Uterus (tissue), 4 donors: Measurements from ENCODE around the gene CIAO3. TPM values are rescaled to one million over a fixed set of nuclear protein-coding genes. Genes with fewer than 3 reads are reported as not detected.

ENCODE experiments used
- DNase-seq, 2 donors: peaks; one replicate each; pipeline ENCODE4 v3.0.0-alpha.2; 2019 to 2020
- H3K27ac ChIP-seq, 2 donors: fragments of 200-600 bp; sonication (generic); 1 replicate in 1 of 2; 2 replicates in 1 of 2; pipeline ENCODE4 v1.5.1; 2016 to 2018
- H3K27me3 ChIP-seq, 2 donors: fragments of 200-600 bp; sonication (generic); one replicate each; pipeline ENCODE4 v1.5.1; 2018 to 2019; ENCODE audit warnings: control low read depth in 1 of 2
- H3K36me3 ChIP-seq, 2 donors: fragments of 200-600 bp; sonication (generic); one replicate each; pipeline ENCODE4 v1.5.1; 2019; ENCODE audit warnings: control low read depth in 1 of 2
- H3K4me1 ChIP-seq, 2 donors: fragments of 200-600 bp; sonication (generic); one replicate each; pipeline ENCODE4 v1.5.1; 2018 to 2019; ENCODE audit warnings: control low read depth in 1 of 2
- H3K4me3 ChIP-seq, 2 donors: fragments of 200-600 bp; sonication (generic); 1 replicate in 1 of 2; 2 replicates in 1 of 2; pipeline ENCODE4 v1.5.1; 2018 to 2019; ENCODE audit warnings: mild to moderate bottlenecking in 1 of 2
- H3K9me3 ChIP-seq, 2 donors: fragments of 200-600 bp; sonication (generic); one replicate each; pipeline ENCODE4 v1.5.1; 2019; ENCODE audit warnings: control low read depth in 1 of 2
- POLR2A ChIP-seq, 2 donors: fragments of 450-650 bp; IDR thresholded peaks; one replicate each; pipeline ENCODE4 v1.6.1; 2016; ENCODE audit warnings: antibody characterized with exemption in 2 of 2, mild to moderate bottlenecking in 1 of 2, moderate library complexity in 1 of 2
- intact Hi-C: fragments of 100-400 bp; cut with DNase I; formaldehyde crosslinking; loops from one replicate; pipeline ENCODE4 v1.15.1; 2023; ENCODE audit warnings: low total_unique reads
- total RNA-seq, 4 donors: library from RNA; depleted of rRNA in 3 of 4; stranded (reverse); fragments of >200 nt in 3 of 4; gene quantifications; one replicate each; pipeline versions ENCODE4 v1.1.0 to v1.2.4, GENCODE V29; 2014 to 2023
- TF ChIP-seq, protein P1 (sequence below), 4 experiments: fragments of 200-600 bp in 2 of 4; fragments of 450-650 bp in 2 of 4; sonication (generic) in 2 of 4; IDR thresholded peaks; one replicate each; pipeline ENCODE4 v1.5.1; 2016 to 2019; ENCODE audit warnings: antibody characterized with exemption in 4 of 4, mild to moderate bottlenecking in 2 of 4, moderate library complexity in 1 of 4
- donor health status: DM: yes; HTN: yes; CAD: no.

The CIAO3 gene
- total RNA-seq, 4 donors from 2014 or later, result 14.1 to 43.3 (median 25.0) TPM

DNA sequence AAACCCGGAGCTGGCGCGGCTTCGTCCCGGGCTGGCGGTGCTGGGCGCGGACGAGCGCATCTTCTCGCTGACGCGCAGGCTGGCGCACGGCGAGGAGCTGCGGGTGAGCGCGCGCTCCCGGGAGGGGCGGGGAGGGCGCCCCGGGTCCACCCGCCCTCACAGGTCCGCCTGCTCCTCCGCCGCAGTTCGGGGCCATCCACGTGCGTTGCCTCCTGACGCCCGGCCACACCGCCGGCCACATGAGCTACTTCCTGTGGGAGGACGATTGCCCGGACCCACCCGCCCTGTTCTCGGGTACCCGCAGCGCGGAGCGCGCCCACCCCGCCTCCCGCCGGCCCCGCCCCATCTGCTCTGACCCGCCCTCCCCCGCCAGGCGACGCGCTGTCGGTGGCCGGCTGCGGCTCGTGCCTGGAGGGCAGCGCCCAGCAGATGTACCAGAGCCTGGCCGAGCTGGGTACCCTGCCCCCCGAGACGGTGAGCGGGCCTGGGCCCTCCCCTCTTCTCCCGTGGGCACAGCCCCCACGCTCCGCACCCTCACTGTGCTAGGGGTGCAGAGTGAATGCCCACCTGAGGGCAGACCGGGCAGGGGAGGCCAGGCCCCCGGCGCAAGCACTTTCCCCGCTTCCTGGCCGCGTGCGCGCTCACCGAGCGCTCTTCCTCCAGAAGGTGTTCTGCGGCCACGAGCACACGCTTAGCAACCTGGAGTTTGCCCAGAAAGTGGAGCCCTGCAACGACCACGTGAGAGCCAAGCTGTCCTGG lies 12.5 kb downstream of the CIAO3 start:
- intact Hi-C loops, result no loop called here
- Histone ChIP-seq H3K27me3 (peaks cover 0 to 28% of the 10 kb centered on the region in 2 donors), H3K4me1 (peaks cover 0 to 18% of the 10 kb centered on the region in 2 donors), H3K27ac (no peak overlapping the region), H3K9me3 (no peaks in the 10 kb centered on the region), H3K36me3 (no peaks in the 10 kb centered on the region), H3K4me3 (peak overlapping the region in 1 of 2 donors; percentile 11)
- no peak for TF ChIP-seq POLR2A (IDR thresholded peaks at IDR 0.05)
- DNase-seq, result no peak

DNA sequence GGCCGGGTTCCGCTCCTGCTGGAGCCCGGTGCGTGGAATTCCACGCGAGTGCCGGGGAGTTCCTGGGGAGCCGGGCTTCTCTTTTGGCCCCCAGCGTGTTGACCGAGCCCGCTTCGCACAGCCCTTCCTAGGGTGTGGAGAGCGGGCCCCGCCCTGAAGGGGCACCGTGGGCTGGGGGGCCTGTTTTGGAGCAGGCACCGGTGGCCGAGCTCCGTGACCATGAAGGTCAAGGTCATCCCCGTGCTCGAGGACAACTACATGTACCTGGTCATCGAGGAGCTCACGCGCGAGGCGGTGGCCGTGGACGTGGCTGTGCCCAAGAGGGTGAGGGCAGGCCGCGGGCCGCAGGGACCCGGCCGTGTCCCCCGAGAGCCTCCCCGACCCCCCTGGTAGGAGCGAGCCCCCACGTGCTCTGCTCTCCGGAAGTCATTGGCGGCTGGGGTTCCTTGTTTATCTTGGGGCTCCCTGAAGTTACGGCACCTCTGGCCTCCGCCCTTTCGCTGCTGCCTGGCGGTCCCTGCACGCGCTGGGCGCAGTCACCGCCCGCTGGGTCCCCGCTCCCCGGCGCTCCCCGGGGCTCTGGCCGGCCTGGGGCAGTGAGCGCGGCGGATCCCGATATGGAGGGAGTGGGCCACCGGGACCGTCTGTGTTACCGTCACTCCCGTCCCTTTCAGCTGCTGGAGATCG lies 13.4 kb downstream of the CIAO3 start:
- intact Hi-C loops, result no loop called here
- Histone ChIP-seq H3K27ac (no peak overlapping the region), H3K4me3 (peak overlapping the region; percentile 16 to 22), H3K27me3 (peaks cover 0 to 28% of the 10 kb centered on the region in 2 donors), H3K9me3 (no peaks in the 10 kb centered on the region), H3K4me1 (peaks cover 0 to 18% of the 10 kb centered on the region in 2 donors), H3K36me3 (no peaks in the 10 kb centered on the region)
- TF ChIP-seq, protein P1, sequence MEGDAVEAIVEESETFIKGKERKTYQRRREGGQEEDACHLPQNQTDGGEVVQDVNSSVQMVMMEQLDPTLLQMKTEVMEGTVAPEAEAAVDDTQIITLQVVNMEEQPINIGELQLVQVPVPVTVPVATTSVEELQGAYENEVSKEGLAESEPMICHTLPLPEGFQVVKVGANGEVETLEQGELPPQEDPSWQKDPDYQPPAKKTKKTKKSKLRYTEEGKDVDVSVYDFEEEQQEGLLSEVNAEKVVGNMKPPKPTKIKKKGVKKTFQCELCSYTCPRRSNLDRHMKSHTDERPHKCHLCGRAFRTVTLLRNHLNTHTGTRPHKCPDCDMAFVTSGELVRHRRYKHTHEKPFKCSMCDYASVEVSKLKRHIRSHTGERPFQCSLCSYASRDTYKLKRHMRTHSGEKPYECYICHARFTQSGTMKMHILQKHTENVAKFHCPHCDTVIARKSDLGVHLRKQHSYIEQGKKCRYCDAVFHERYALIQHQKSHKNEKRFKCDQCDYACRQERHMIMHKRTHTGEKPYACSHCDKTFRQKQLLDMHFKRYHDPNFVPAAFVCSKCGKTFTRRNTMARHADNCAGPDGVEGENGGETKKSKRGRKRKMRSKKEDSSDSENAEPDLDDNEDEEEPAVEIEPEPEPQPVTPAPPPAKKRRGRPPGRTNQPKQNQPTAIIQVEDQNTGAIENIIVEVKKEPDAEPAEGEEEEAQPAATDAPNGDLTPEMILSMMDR (IDR thresholded peaks at IDR 0.05), result no peak
- TF ChIP-seq POLR2A (IDR thresholded peaks at IDR 0.05), result no peak
- DNase-seq, result no peak

DNA sequence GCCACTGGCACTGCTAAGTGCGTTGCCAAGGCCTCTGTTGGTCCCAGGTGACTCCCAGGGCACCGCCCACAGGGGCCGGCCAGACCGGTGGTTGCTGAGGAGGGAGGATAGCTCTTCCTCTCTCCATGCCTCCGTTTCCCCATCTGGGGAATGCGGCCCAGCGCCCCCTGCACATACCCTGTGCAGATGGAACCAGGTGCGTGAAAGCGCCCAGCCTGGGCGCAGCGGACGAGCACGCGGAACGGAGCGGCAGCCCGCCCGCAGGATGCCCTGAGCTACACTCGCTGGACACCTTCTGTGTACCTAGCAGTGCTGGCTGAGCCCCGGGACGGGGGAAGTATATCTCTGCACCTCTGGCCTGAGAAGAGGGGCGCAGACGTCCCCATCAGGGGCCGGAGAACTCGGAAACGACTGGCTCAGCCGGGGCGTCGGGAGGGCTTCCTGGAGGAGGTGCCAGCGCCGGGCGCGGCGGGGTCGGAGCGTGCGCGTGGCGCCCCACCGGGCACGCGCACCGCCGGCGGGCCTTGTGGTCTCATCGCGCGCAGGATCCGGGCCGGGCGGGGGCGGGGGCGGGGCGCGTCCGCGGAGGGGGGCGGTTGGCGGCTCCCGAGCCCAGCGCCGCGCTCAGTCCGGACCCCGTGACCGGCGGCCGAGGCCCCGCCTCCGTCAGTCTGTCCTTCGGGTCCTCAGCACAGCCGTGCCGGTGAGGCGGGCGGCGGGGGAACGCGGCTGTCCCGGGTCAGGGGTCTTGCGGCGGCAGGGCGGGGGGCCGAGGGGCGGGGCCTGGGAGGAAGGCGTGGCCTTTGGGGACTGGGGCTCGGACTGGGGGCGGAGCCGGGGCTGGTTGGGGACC lies 14.1 kb downstream of the CIAO3 start, which contains the start of the genes CCDC78 and HAGHL:
Gene CCDC78, minus strand, starts transcription at position 6 of the 853 bp plus-strand sequence. CDS start 76 bp downstream, outside the sequence.
Gene HAGHL, plus strand, starts transcription at position 669 of the 853 bp plus-strand sequence. CDS start 404 bp downstream, outside the sequence.
- H3K4me3 ChIP-seq, result peak within 1 kb of the TSS; percentile 16 to 22
- DNase-seq, result no peak

DNA sequence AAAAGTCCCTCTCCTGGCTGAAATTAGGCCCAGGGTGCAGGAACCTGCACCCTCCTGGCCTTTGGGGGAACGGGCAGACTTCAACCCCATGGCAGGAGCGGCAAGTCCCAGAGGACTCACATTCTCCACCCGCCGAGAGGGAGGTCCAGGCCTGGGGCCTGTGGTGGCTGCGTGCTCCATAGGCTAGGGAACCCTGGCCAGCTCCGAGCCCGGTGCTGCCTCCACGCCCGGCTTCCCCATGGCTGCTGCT lies 14.7 kb downstream of the CIAO3 start:
- H3K27ac ChIP-seq, result no peak overlapping the region
- TF ChIP-seq POLR2A (IDR thresholded peaks at IDR 0.05), result no peak
- TF ChIP-seq, protein P1 (IDR thresholded peaks at IDR 0.05), result no peak
- no peaks in the 10 kb centered on the region for H3K36me3 ChIP-seq
- intact Hi-C loops, result no loop called here
- H3K27me3 ChIP-seq, result peaks cover 0 to 28% of the 10 kb centered on the region in 2 donors
- H3K4me3 ChIP-seq, result no peak overlapping the region
- H3K9me3 ChIP-seq, result no peaks in the 10 kb centered on the region
- peaks cover 0 to 25% of the 10 kb centered on the region in 2 donors for H3K4me1 ChIP-seq
- no peak for DNase-seq

More for the DNA sequence above, 14.1 kb downstream of the CIAO3 start, which contains the start of the genes CCDC78 and HAGHL:
- Histone ChIP-seq H3K27ac (no peak within 1 kb of the TSS), H3K9me3 (no peaks in the 10 kb centered on the region), H3K4me1 (peaks cover 0 to 22% of the 10 kb centered on the region in 2 donors), H3K27me3 (peaks cover 0 to 28% of the 10 kb centered on the region in 2 donors), H3K36me3 (no peaks in the 10 kb centered on the region)
- no peak for TF ChIP-seq POLR2A (IDR thresholded peaks at IDR 0.05)
- TF ChIP-seq, protein P1 (IDR thresholded peaks at IDR 0.05), result no peak
- intact Hi-C loops, result no loop called here

DNA sequence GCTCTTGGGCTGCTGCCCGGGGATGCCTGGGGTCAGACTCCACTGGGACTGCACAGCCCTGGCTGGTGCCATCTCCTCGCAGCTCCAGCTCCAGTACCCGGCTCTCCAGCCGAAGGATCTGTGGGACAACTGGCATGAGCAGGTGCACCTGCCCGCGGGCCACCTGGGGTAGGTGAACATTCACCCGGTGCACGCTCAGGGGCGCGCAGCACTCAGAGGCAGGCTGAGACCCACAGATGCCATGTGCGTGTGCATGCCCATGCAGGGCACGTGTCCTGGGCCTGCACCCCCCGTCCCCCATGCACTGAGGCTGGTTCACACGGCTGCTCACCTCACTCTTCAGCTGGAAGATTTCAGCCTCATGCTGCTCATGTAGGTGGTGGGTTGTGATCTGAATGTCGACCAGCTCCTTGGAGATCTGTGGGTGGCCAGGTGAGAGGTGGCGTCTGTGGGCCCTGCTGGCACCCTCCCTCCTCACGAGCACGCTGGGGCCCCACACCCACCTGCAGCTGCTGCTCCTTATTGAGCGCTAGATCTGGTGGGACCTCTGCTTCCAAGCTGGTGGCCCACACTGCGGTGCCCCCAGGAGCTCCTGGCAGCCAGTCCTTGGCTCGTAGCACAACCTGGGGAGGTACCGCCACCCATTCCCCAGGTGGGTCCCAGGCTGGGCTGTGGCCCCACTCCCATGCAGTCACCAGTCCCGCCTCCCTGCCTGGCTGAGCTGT lies 15.2 kb downstream of the CIAO3 start:
- DNase-seq, result no peak
- intact Hi-C loops, result no loop called here
- no peak for TF ChIP-seq POLR2A (IDR thresholded peaks at IDR 0.05)
- TF ChIP-seq, protein P1 (IDR thresholded peaks at IDR 0.05), result no peak
- Histone ChIP-seq H3K36me3 (no peaks in the 10 kb centered on the region), H3K27me3 (peaks cover 0 to 28% of the 10 kb centered on the region in 2 donors), H3K27ac (no peak overlapping the region), H3K4me1 (peaks cover 0 to 25% of the 10 kb centered on the region in 2 donors), H3K4me3 (no peak overlapping the region), H3K9me3 (no peaks in the 10 kb centered on the region)
